HG03521 (cell line): Measurements from ENCODE around the gene ECSIT.
A peak's percentile ranks its signal among the peaks of the same experiment; 100 is the strongest.

Source experiments
- ATAC-seq: cut with Tn5 transposase; IDR thresholded peaks from one replicate; pipeline ENCODE4 v1.9.1; 2021; ENCODE audit warnings: mild to moderate bottlenecking, moderate library complexity; ENCODE audit not compliant: unreplicated experiment

The ECSIT gene

DNA sequence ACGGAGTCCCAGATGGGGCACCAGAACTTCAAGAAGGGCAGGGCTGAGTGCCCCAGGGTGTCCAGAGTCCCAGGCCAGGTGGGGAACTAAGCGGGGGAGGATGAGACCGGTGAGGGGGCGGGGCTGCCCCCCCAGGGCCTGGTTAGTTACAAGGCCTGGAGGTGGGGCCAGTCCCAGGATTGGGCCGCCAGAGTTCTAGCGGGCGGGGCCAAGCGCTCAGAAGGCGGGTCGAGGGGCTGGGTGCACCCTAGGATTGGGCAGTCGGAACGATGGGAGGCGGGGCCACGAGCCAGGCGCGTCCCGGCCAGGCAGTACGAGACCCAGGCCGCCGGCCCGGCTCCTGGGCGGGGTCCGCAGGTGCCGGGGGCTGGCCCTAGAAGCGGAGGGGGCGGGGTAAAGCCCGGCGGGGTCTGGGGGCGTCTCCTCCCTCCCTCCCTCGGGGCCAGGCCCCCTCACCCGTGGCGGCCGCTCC, 23.9 kb downstream of the ECSIT start:
- peak; percentile 82 for ATAC-seq

GRCh38 chr19:11504502-11505031, 24.4 kb downstream of the ECSIT start:
- no peak for ATAC-seq

DNA sequence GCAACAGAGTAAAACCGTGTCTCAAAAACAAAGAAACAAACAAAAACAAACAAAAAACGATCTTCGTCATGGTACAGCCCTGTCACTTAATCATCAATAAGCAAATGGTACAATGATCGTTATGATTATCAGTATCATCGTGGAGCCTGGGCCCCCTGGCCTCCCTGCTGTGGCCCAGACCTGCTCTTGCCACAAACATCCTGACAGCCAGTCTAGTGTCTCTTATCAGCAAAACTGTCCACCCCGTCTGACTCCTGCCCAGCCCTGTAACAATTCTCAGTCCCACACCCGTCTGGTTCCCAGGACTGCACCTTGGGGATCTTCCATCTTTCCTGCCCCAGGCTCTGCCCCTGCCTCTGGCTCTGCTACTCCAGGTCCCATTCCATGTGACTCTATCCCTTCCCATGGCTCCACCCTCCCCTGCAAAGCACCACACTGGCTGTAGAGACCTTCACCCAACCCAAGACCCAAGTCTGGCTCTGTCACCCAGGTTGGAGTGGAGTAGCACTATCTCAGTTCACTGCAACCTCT, 29.0 kb downstream of the ECSIT start:
- ATAC-seq, result no peak

- no peak for ATAC-seq
Measured at GRCh38 chr19:11499220-11499726, 29.7 kb downstream of the ECSIT start.

DNA sequence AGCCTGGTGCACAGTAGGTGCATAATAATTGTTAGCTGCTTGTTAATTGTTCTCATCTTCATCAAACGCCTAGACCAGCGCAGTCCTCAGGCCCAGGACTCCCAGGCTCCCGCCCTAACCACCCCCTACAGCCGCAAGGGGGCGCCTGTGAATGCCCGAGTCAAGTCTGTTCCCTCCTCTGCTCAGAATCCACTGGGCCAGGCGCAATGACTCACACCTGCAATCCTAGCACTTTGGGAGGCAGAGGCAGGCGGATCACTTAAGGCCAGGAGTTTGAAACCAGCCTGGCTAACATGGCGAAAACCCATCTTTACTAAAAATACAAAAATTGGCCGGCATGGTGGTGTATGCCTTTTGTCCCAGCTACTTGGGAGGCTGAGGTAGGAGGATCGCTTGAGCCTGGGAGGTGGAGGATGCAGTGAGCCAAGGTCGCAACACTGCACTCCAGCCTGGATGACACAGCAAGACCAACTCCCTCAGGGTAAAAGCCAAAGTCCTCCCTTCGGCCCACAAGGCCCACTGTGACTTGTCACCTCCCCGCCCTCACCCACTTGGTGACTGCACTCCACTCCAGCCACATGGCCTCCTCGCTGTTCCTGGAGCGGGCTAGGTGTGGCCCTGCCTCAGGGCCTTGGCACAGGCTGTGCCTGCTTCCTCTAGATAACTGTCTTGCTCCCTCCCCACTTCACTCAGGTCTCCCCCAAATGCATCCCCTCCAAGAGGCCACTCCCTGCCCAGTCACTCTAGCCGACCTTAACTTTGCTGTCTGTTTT, 32.4 kb downstream of the ECSIT start:
- ATAC-seq, result no peak

- no peak for ATAC-seq
Measured at GRCh38 chr19:11495885-11496284, 33.0 kb downstream of the ECSIT start.

- no peak for ATAC-seq
Measured at GRCh38 chr19:11495481-11495880, 33.5 kb downstream of the ECSIT start.

DNA sequence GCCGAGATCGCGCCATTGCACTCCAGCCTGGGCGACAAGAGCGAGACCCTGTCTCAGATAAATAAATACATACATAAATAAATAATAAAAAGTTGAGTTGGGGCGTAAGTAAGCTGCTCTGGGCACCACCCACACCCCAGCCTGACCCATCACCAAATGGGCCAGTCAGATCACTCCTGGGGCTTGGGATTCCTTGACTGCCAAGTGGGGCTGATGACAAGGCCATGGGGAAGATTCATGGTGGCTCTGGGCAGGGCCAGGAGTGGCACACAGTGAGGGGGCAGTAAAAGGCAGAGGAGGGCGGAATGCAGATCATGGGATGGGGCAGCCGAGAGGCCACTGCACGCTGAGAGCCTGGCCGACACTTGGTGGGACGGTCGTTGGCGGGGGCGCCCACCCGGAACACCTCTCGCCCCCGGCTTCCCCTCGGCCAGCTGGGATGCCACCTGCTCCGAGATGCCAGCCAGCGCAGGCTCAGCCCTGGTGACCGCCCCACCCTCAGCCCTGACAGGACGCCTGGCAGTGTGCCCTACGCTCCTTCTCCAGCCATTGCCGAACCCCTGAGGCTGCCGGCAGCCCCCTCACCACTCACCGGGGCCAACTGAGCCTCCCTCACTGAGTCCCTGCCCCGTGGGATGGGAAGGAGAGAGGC, 34.2 kb downstream of the ECSIT start:
- no peak for ATAC-seq

- no peak for ATAC-seq
Measured at GRCh38 chr19:11489378-11489777, 39.6 kb downstream of the ECSIT start.

- no peak for ATAC-seq
Measured at GRCh38 chr19:11486661-11487503, 42.1 kb downstream of the ECSIT start.

DNA sequence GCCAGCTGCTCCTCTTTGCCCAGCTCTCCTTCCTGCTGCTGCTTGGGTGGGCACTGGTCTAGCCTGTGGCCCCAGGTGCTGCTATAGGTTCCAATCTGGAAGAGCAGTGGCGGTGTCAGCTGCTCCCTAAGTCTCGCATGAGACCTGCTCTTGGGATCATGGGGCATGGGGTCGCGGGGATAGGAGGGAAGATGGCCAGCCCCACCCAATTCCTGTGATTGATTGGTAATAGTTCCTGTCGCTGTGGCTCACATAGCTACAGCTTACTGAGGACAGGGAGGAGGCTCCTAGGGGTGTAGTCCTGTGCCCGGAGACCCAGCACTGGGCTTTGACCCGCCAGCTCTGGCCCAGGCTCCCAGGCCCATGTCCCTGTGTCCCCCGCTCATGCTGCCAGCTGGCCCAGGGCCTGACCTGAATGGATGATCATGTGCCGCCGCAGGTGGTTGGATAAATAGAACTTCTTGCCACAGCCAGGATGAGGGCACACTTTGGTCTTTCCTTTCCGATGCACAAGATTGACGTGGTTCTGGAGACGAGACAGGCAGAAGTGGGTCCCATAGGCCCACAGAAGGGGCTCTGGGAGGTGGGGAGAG, 43.6 kb downstream of the ECSIT start:
- no peak for ATAC-seq

DNA sequence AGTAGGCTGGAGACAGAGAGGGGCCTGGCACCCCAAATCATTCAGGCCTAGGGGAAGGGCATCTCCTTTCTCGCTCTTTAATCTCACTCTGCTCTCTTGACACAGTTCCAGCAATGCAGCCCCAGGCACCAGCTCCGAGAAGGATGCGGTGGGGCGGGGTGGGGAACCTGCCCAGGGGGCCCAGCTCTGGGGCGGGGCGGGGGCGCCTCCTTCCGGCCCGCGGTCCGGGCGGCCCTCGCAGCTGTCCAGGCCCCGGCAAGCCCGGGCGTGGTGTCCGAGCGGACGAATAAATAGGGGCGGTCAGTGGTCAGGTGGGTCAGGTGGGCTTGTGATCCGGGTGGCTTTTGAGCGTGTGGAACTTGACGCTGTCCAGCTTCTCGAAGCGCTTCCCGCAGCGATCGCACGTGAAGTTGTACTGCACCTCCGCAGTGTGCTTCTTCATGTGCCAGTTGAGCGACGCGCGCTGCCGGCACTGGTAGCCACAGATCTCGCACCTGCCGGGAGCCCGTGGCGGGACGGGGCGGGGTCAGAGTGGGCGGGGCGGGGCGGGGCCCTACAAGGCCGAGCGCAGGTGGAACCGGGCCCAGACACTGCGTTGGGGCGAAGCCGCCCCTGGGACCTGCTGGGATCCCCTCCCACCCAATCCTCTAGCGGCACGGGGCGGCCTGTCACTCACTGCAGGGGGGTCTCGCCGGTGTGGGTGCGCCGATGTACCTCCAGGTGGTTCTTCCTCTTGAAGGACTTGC, 45.4 kb downstream of the ECSIT start:
- ATAC-seq, result no peak

DNA sequence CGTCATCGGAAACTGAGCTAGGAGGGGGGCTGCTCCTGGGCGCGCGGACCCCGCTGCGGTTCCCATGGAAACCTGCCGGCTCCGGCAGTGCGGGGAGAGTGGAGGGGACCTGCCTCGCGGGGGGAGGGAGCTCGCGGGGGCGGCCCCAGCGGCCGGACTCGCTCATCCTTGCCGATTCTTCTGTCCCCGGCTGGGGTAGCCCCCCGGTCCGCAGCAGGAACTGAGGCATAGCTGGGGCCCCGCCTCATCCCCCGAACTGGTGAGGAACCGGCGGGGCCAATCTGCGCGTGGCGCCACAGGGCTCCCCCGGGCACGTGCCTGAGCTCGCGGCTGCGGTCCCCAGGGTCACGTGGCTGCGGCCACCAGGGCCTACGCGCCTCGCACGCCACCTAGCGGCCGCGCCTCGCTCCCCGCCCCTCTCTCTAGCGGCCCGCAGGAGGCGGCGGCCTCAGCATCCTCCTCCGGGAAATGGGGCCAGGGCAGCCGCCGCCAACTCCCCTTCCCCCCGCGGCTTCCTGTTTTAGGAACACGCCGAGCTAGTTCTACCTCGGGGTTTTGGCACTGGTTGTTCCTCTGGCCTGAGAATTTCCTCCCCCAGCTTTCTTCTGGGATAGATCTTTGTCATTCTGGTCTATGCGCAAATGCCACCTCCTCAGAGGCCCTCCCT, 46.4 kb downstream of the ECSIT start:
- ATAC-seq, result peak; percentile 50

DNA sequence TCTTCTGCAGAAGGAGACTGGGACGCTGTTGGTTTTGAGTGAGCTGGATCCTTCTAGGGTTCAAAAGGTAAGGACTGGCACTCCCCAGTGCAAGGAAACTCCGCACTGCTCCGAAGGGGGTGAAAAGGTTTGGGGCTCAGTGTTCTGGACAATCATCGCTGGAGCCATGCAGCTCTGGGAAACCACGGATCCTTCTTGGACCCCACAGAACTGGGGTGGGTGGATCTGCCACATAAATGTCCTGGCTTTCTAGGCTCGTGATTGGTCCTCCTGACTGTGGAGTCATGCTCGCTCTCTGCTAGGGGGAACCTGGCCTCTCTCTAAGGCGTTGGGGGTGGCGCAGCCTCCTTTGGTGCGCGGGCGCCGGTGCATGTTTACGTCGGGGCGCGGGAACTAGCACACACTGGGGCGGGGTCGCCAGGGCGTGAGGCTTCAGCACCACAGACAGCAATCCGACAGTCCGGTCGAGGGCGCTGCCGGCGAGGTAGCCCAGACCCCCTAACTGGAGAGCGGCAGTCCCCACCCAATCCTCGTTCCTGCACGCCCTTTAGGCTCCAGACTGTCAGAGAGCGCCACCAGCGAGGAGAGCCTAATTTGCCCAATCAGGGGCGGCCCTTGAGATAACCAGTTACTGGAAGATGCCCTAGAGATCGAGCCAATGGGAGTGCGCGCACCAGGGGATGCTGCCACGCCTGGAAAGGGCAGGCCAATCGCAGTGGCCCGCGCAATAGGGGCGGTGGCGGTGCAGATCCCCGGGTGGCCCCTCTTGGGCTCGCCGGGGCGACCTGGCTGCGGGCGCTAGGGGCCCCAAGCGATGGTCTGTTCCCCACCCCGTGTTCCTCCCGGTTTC, 47.2 kb downstream of the ECSIT start:
- peak; percentile 35 for ATAC-seq

- ATAC-seq, result no peak
Measured at GRCh38 chr19:11480715-11481533, 48.0 kb downstream of the ECSIT start, which contains the start of gene ELAVL3. Gene ELAVL3 (minus strand): TSS chr19:11481046. CDS start chr19:11480608, 438 bp downstream.

GRCh38 chr19:11479898-11480714, 48.8 kb downstream of the ECSIT start:
- no peak for ATAC-seq
